A673 (cell line): ENCODE data around the gene FMN2. TPM values are rescaled to one million over a fixed set of nuclear protein-coding genes. Genes with fewer than 3 reads are reported as not detected.

Source experiments
- BruUV-seq: library from RNA; stranded (reverse); fragments of 400-500 nt; replicated peaks from 2 replicates; lab custom pipeline; 2021; lab: Mats Ljungman, UMichigan
- CTCF ChIA-PET: fragments of 300-600 bp; sonication (Branson Sonifier 250); formaldehyde crosslinking; loops from one replicate; lab custom pipeline; 2022; ENCODE audit warnings: antibody characterized with exemption; lab: Charles Lee
- POLR2A ChIA-PET: fragments of 300-600 bp; sonication (Branson Sonifier 250); formaldehyde crosslinking; loops from one replicate; lab custom pipeline; 2022; ENCODE audit warnings: antibody characterized with exemption; ENCODE audit not compliant: low non-redundant PET; lab: Charles Lee
- DNase-seq: peaks from one replicate; pipeline ENCODE4 v3.0.0-alpha.2; 2015; ENCODE audit warnings: low spot score
- H3K27ac ChIP-seq: fragments of 200-600 bp; sonication (generic); 2 replicates; pipeline ENCODE4 v1.5.1; 2016; ENCODE audit warnings: mixed run types, low read depth, mild to moderate bottlenecking, mixed read lengths, antibody characterized with exemption, low read length; ENCODE audit not compliant: poor library complexity, severe bottlenecking
- H3K27me3 ChIP-seq: fragments of 200-600 bp; sonication (generic); replicated peaks from 2 replicates; pipeline ENCODE4 v1.6.1; 2017; ENCODE audit warnings: mixed run types, low read depth, mild to moderate bottlenecking, mixed read lengths, antibody characterized with exemption, low read length; ENCODE audit not compliant: insufficient read depth, poor library complexity
- H3K36me3 ChIP-seq: fragments of 200-600 bp; sonication (generic); 2 replicates; pipeline ENCODE4 v1.6.1; 2016; ENCODE audit warnings: mixed run types, mild to moderate bottlenecking, mixed read lengths, antibody characterized with exemption, low read length; ENCODE audit not compliant: insufficient read depth, poor library complexity, severe bottlenecking
- H3K4me1 ChIP-seq: fragments of 200-600 bp; sonication (generic); 2 replicates; pipeline ENCODE4 v1.6.1; 2017; ENCODE audit warnings: mixed run types, mild to moderate bottlenecking, mixed read lengths, antibody characterized with exemption, low read length; ENCODE audit not compliant: insufficient read depth, poor library complexity, severe bottlenecking
- H3K4me3 ChIP-seq: fragments of 200-600 bp; sonication (generic); 2 replicates; pipeline ENCODE4 v1.5.1; 2016; ENCODE audit warnings: low read depth, mixed run types, mild to moderate bottlenecking, mixed read lengths, low read length; ENCODE audit not compliant: poor library complexity, severe bottlenecking
- H3K9me3 ChIP-seq: fragments of 200-600 bp; sonication (generic); 2 replicates; pipeline ENCODE4 v1.6.1; 2016; ENCODE audit warnings: mixed run types, low read depth, mild to moderate bottlenecking, mixed read lengths, antibody characterized with exemption, low read length; ENCODE audit not compliant: poor library complexity, severe bottlenecking
- CTCF ChIP-seq: fragments of 300-800, 200-600 bp; sonication (generic); conservative IDR thresholded peaks from 2 replicates; pipeline ENCODE4 v1.5.1; 2017; ENCODE audit warnings: low read depth, mild to moderate bottlenecking, antibody characterized with exemption, low read length, moderate library complexity, mixed read lengths
- EZH2 ChIP-seq: fragments of 200-600 bp; sonication (generic); IDR thresholded peaks from 2 replicates; pipeline ENCODE4 v1.6.1; 2017; ENCODE audit warnings: borderline replicate concordance, low read depth, mild to moderate bottlenecking, mixed read lengths, antibody characterized with exemption, low read length; ENCODE audit not compliant: poor library complexity, severe bottlenecking
- intact Hi-C: fragments of 100-400 bp; cut with micrococcal nuclease; formaldehyde crosslinking; loops from one replicate; pipeline ENCODE4 v1.10.0; 2022; ENCODE audit not compliant: unreplicated experiment
- total RNA-seq: library from RNA; stranded (reverse); gene quantifications from 2 replicates; pipeline ENCODE4 v1.2.3, GENCODE V29; 2021

Gene FMN2
- total RNA-seq, 1 experiment from 2014 or later, result not detected

- no peaks in the 10 kb centered on the region for H3K36me3 ChIP-seq
- H3K27me3 ChIP-seq, result no peaks in the 10 kb centered on the region
- H3K9me3 ChIP-seq, result no peaks in the 10 kb centered on the region
- DNase-seq, result no peak
- ChIA-PET POLR2A (no interaction called here), CTCF (no interaction called here)
- H3K27ac ChIP-seq, result no peak overlapping the region
- intact Hi-C loops, result no loop called here
- BruUV-seq, result no TSS peak
- TF ChIP-seq CTCF (no peak), EZH2 (no peak)
- no peak overlapping the region for H3K4me3 ChIP-seq
- H3K4me1 ChIP-seq, result no peaks in the 10 kb centered on the region
These were observed 33.6 kb upstream of the FMN2 start for GRCh38 chr1:240058049-240058448.

GRCh38 chr1:240068961-240069360 is 22.7 kb upstream of the FMN2 start:
- no peak for TF ChIP-seq CTCF
- TF ChIP-seq EZH2, result no peak
- Histone ChIP-seq H3K9me3 (no peaks in the 10 kb centered on the region), H3K27me3 (no peaks in the 10 kb centered on the region), H3K27ac (no peak overlapping the region), H3K36me3 (no peaks in the 10 kb centered on the region), H3K4me1 (no peaks in the 10 kb centered on the region), H3K4me3 (no peak overlapping the region)
- BruUV-seq, result no TSS peak
- ChIA-PET CTCF (no interaction called here), POLR2A (no interaction called here)
- no peak for DNase-seq
- intact Hi-C loops, result no loop called here

- no peak for TF ChIP-seq CTCF
- TF ChIP-seq EZH2, result no peak
- Histone ChIP-seq H3K4me3 (no peak overlapping the region), H3K9me3 (no peaks in the 10 kb centered on the region), H3K27ac (no peak overlapping the region), H3K4me1 (no peaks in the 10 kb centered on the region), H3K36me3 (no peaks in the 10 kb centered on the region), H3K27me3 (no peaks in the 10 kb centered on the region)
- ChIA-PET POLR2A (no interaction called here), CTCF (no interaction called here)
- DNase-seq, result no peak
- no TSS peak for BruUV-seq
- intact Hi-C loops, result no loop called here
These were observed 21.5 kb upstream of the FMN2 start for GRCh38 chr1:240070188-240070587.
